ENCODE data around the gene RASA2.
A peak's percentile ranks its signal among the peaks of the same experiment; 100 is the strongest.

Gene RASA2

DNA sequence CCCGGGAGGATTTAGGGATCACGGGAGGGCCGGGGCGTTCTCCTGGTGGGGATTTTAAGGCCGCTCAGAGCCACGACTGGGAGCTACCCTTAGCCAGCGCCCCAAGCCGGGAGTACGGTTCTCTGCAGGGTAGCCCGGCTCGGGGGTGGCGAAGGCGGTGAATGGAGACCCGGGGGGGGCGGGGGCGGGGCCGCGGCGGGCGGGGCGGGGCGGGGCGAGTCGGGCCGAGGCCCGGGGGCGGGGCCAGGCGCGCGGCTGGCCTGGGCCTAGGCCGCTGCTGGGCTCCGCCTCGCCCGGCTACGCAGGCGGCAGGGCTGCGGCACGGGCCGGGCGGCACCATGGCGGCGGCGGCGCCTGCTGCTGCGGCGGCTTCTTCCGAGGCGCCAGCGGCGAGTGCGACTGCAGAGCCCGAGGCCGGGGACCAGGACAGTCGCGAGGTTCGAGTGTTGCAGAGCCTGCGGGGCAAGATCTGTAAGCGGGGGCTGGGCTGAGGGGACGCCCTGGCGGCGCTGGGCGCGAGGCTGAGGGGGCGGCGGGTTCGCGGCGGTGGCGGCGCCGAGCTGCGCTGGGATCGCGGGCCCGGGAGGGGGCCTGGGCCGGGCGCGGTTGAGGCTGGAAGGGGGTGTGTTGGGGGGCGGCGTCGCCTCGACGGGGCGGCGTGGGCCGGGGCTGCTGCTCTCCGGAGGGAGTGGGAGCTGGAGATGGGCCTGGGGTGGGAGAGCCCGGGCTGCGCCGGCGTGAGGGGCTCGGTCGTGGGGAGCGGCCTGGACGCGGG lies at the start of gene RASA2:
RASA2 (plus strand) TSS at position 282 of the 775 bp plus-strand sequence; CDS start at position 339, 57 bp downstream.
- DNase-seq (ENCODE audit: insufficient read length, low spot score) (peak; percentile 70), FAIRE-seq (no peak)
- TF ChIP-seq POLR2A (IDR thresholded peaks at IDR 0.05; ENCODE audit: low read depth, low read length): peak; percentile 95

DNA sequence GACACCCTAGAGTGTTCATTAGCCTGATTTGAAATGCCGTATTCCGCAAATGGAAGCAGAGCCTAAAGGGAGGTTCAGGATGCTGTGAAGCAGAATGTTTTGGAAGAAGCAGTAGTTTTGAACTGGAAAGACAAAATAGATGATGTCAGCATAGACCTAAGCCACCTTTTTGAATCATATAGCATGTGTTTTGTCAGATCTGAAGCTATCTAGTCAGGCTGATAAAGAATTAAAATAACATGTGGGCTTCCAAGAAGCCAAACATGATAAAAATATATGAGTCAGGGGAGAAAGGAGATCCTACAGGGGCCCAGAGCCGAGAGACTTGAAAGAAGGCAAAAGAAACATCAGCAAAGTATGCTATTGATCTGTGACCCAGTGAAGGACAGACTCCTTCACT lies 47.2 kb upstream of the RASA2 start:
- FAIRE-seq (no peak), DNase-seq (ENCODE audit: insufficient read length, low spot score) (no peak)
- TF ChIP-seq POLR2A (IDR thresholded peaks at IDR 0.05; ENCODE audit: low read depth, low read length): no peak

DNA sequence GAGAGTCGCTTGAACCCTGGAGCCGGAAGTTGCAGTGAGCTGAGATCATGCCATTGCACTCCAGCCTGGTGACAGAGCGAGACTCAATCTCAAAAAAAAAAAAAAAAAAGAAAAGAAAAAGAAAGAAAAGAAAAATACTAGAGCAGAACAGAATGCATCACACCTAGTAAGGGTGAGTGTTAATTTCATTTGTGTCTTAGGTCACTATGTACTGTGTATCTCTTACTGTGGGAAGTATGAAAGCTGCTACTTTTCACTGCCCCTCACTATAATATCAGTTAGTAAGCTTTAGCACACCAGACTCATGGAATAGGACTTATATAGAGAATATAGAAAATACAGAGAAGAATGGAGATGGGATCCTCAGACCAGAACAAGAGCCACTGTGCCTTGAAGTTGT lies 45.9 kb upstream of the RASA2 start:
- FAIRE-seq (no peak), DNase-seq (ENCODE audit: insufficient read length, low spot score) (no peak)
- no peak for TF ChIP-seq POLR2A (IDR thresholded peaks at IDR 0.05; ENCODE audit: low read depth, low read length)

- FAIRE-seq: no peak
These were observed 45.2 kb upstream of the RASA2 start for GRCh38 chr3:141441381-141442364.

DNA sequence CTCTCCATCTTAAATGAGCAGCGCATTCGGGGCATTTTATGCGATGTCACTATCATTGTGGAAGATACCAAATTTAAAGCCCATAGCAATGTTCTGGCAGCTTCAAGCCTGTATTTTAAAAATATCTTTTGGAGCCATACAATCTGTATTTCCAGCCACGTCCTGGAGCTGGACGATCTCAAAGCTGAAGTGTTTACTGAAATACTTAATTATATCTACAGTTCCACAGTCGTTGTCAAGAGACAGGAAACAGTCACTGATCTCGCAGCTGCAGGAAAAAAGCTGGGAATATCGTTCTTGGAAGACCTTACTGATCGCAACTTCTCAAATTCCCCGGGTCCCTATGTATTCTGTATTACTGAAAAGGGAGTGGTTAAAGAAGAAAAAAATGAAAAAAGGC lies 44.4 kb upstream of the RASA2 start:
- FAIRE-seq (no peak), DNase-seq (ENCODE audit: insufficient read length, low spot score) (no peak)
- TF ChIP-seq POLR2A (IDR thresholded peaks at IDR 0.05; ENCODE audit: low read depth, low read length): no peak

More at GRCh38 chr3:141441381-141442364, 45.2 kb upstream of the RASA2 start:
- peak; percentile 60 for DNase-seq (ENCODE audit: insufficient read length, low spot score)
- TF ChIP-seq POLR2A (IDR thresholded peaks at IDR 0.05; ENCODE audit: low read depth, low read length): no peak

DNA sequence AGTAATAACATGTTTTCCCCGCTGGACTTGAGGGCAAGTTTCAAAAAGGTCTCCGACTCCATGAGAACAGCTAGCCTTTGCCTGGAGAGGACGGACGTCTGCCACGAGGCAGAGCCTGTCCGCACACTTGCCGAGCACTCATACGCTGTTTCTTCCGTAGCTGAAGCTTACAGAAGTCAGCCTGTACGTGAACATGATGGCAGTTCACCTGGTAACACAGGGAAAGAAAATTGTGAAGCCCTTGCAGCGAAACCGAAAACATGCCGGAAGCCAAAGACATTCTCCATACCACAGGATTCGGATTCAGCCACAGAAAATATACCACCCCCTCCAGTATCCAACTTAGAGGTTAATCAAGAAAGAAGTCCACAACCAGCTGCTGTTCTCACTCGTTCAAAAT lies 43.9 kb upstream of the RASA2 start:
- DNase-seq (ENCODE audit: insufficient read length, low spot score) (no peak), FAIRE-seq (no peak)
- no peak for TF ChIP-seq POLR2A (IDR thresholded peaks at IDR 0.05; ENCODE audit: low read depth, low read length)

GRCh38 chr3:141444586-141445285 lies 42.1 kb upstream of the RASA2 start:
- DNase-seq (ENCODE audit: insufficient read length, low spot score): no peak
- no peak for FAIRE-seq
- no peak for TF ChIP-seq POLR2A (IDR thresholded peaks at IDR 0.05; ENCODE audit: low read depth, low read length)

- DNase-seq (ENCODE audit: insufficient read length, low spot score) (no peak), FAIRE-seq (no peak)
These were observed 40.8 kb upstream of the RASA2 start for GRCh38 chr3:141445990-141446389.

GRCh38 chr3:141446737-141447136 lies 40.1 kb upstream of the RASA2 start:
- no peak for FAIRE-seq
- no peak for TF ChIP-seq POLR2A (IDR thresholded peaks at IDR 0.05; ENCODE audit: low read depth, low read length)
- no peak for DNase-seq (ENCODE audit: insufficient read length, low spot score)

More at GRCh38 chr3:141445990-141446389, 40.8 kb upstream of the RASA2 start:
- no peak for TF ChIP-seq POLR2A (IDR thresholded peaks at IDR 0.05; ENCODE audit: low read depth, low read length)

GRCh38 chr3:141447383-141447782 lies 39.4 kb upstream of the RASA2 start:
- no peak for TF ChIP-seq POLR2A (IDR thresholded peaks at IDR 0.05; ENCODE audit: low read depth, low read length)
- FAIRE-seq (no peak), DNase-seq (ENCODE audit: insufficient read length, low spot score) (no peak)

GRCh38 chr3:141448606-141449220 lies 38.1 kb upstream of the RASA2 start:
- no peak for TF ChIP-seq POLR2A (IDR thresholded peaks at IDR 0.05; ENCODE audit: low read depth, low read length)
- DNase-seq (ENCODE audit: insufficient read length, low spot score) (no peak), FAIRE-seq (no peak)

GRCh38 chr3:141449424-141449823 lies 37.4 kb upstream of the RASA2 start:
- no peak for TF ChIP-seq POLR2A (IDR thresholded peaks at IDR 0.05; ENCODE audit: low read depth, low read length)
- DNase-seq (ENCODE audit: insufficient read length, low spot score): no peak
- FAIRE-seq: no peak

DNA sequence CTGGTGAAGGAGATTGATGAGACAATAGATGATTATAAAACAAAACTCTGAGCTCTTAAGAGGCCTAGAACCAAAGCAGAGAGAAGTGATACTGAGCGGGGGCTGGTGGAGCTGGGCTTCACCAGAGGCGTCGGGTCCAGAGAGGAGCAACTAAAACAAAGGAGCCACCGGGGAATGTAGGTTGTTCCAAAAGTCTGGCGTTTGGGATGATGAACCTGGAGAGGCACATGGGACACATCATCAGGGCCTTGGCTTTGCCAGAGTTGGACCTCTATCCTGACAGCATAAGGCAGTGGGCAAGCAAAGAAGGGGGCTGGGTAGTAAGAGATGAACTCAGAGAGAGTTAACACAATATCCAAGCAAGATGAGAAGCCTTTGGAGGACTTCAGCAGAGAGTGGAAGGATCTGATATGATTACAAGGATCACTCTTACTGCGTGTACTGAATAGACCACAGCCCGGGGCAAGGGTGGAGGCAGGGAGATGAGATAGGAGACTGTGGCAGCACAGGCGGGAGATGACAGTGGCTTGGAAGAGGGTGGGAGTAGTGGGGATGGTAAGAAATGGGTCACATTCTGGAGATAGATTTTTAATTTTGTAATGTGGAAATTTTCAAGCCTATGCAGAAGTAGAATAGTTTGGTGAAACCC lies 36.0 kb upstream of the RASA2 start:
- no peak for TF ChIP-seq POLR2A (IDR thresholded peaks at IDR 0.05; ENCODE audit: low read depth, low read length)

More for the DNA sequence above, 36.0 kb upstream of the RASA2 start:
- no peak for FAIRE-seq
- no peak for DNase-seq (ENCODE audit: insufficient read length, low spot score)

Data from H54 (cell line).